HG02938 (cell line): ENCODE data around the gene GPAM.
"Not testable (repeated sequence)": the region's sequence is repeated elsewhere in the genome, so short reads cannot be mapped to it uniquely, and the experiment has no call there.

Source experiments
- ATAC-seq: cut with Tn5 transposase; IDR thresholded peaks from one replicate; pipeline ENCODE4 v1.9.1; 2021; ENCODE audit warnings: mild to moderate bottlenecking, moderate library complexity; ENCODE audit not compliant: unreplicated experiment

The GPAM gene

GRCh38 chr10:112183329-112184051 is at the start of gene GPAM:
Gene GPAM (minus strand): TSS chr10:112183765. CDS start chr10:112181784, 1,981 bp downstream.
- peak; percentile 93 for ATAC-seq

GRCh38 chr10:112232670-112233069 is 49.1 kb upstream of the GPAM start:
- no peak for ATAC-seq

GRCh38 chr10:112231602-112232400 is 48.2 kb upstream of the GPAM start:
- ATAC-seq: no peak

- ATAC-seq: no peak
Observed at GRCh38 chr10:112230325-112230988, 46.9 kb upstream of the GPAM start.

GRCh38 chr10:112229901-112230300 is 46.3 kb upstream of the GPAM start:
- ATAC-seq: no peak

- no peak for ATAC-seq
Observed at GRCh38 chr10:112229096-112229495, 45.5 kb upstream of the GPAM start.

- ATAC-seq: not testable (repeated sequence)
Observed at GRCh38 chr10:112228366-112229088, 45.0 kb upstream of the GPAM start.

- no peak for ATAC-seq
Observed at GRCh38 chr10:112227331-112227987, 43.9 kb upstream of the GPAM start.

GRCh38 chr10:112226439-112227248 is 43.1 kb upstream of the GPAM start:
- ATAC-seq: no peak

- ATAC-seq: no peak
Observed at GRCh38 chr10:112225771-112226438, 42.3 kb upstream of the GPAM start.

GRCh38 chr10:112224933-112225529 is 41.5 kb upstream of the GPAM start:
- no peak for ATAC-seq

GRCh38 chr10:112223725-112224124 is 40.2 kb upstream of the GPAM start:
- ATAC-seq: no peak

- ATAC-seq: no peak
Observed at GRCh38 chr10:112222799-112223198, 39.2 kb upstream of the GPAM start.

- ATAC-seq: no peak
Observed at GRCh38 chr10:112221545-112221944, 38.0 kb upstream of the GPAM start.

GRCh38 chr10:112218960-112219359 is 35.4 kb upstream of the GPAM start:
- ATAC-seq: no peak

GRCh38 chr10:112218036-112218390 is 34.4 kb upstream of the GPAM start:
- ATAC-seq: no peak

GRCh38 chr10:112217386-112218035 is 33.9 kb upstream of the GPAM start:
- ATAC-seq: no peak

- ATAC-seq: no peak
Observed at GRCh38 chr10:112216966-112217365, 33.4 kb upstream of the GPAM start.
